Esophagus squamous epithelium (tissue), 5 donors: ENCODE results near the gene ABLIM2. TPM values are rescaled to one million over a fixed set of nuclear protein-coding genes. Genes with fewer than 3 reads are reported as not detected.

Experiments
- DNase-seq: peaks from one replicate; lab custom pipeline; 2025; lab: John Stamatoyannopoulos, UW
- H3K27ac ChIP-seq, 4 donors: fragments of 200-600 bp; sonication (generic); one replicate each; pipeline ENCODE4 v1.5.1; 2016 to 2019; ENCODE audit warnings: mild to moderate bottlenecking in 1 of 4
- H3K27me3 ChIP-seq, 4 donors: fragments of 200-600 bp; sonication (generic); 1 replicate in 3 of 4; 2 replicates in 1 of 4; pipeline versions ENCODE4 v1.5.1 to v1.6.0; 2017 to 2021; ENCODE audit warnings: antibody characterized with exemption in 1 of 4
- H3K36me3 ChIP-seq, 3 donors: fragments of 200-600 bp; sonication (generic); one replicate each; pipeline ENCODE4 v1.5.1; 2016 to 2019
- H3K4me1 ChIP-seq, 3 donors: fragments of 200-600 bp; sonication (generic); one replicate each; pipeline ENCODE4 v1.5.1; 2017 to 2019
- H3K4me3 ChIP-seq, 4 donors: fragments of 200-600 bp; sonication (generic); 1 replicate in 3 of 4; 2 replicates in 1 of 4; pipeline ENCODE4 v1.5.1; 2016 to 2019; ENCODE audit warnings: mild to moderate bottlenecking in 2 of 4, moderate library complexity in 1 of 4
- H3K9me3 ChIP-seq, 3 donors: fragments of 200-600 bp; sonication (generic); one replicate each; pipeline ENCODE4 v1.5.1; 2016 to 2019
- POLR2A ChIP-seq, 4 donors: fragments of 450-650 bp; IDR thresholded peaks; one replicate each; pipeline ENCODE4 v1.6.1; 2017; ENCODE audit warnings: antibody characterized with exemption in 4 of 4, mild to moderate bottlenecking in 4 of 4, moderate library complexity in 3 of 4
- WGBS, 2 donors: methylation state at CpG; one replicate each; pipeline ENCODE4 v1.1.5; 2018; 5-methylcytosine and 5-hydroxymethylcytosine counted together
- intact Hi-C: fragments of 100-400 bp; cut with DNase I; formaldehyde crosslinking; loops from one replicate; pipeline ENCODE4 v1.15.0; 2022
- total RNA-seq, 4 donors: library from RNA; depleted of rRNA; stranded (reverse); fragments of >200 nt; gene quantifications; one replicate each; pipeline ENCODE4 v1.1.0, GENCODE V29; 2016
- TF ChIP-seq, protein P1 (sequence below), 6 experiments: fragments of 450-650 bp in 4 of 6; fragments of 200-600 bp in 2 of 6; sonication (generic) in 2 of 6; IDR thresholded peaks; one replicate each; pipeline ENCODE4 v1.5.1; 2016 to 2019; ENCODE audit warnings: antibody characterized with exemption in 6 of 6, mild to moderate bottlenecking in 4 of 6, moderate library complexity in 4 of 6
- donor health status: DM: yes; HTN: yes; CAD: no.

ABLIM2 gene
- total RNA-seq, 4 donors from 2014 or later, result 13.5 to 26.7 (median 15.7) TPM

DNA sequence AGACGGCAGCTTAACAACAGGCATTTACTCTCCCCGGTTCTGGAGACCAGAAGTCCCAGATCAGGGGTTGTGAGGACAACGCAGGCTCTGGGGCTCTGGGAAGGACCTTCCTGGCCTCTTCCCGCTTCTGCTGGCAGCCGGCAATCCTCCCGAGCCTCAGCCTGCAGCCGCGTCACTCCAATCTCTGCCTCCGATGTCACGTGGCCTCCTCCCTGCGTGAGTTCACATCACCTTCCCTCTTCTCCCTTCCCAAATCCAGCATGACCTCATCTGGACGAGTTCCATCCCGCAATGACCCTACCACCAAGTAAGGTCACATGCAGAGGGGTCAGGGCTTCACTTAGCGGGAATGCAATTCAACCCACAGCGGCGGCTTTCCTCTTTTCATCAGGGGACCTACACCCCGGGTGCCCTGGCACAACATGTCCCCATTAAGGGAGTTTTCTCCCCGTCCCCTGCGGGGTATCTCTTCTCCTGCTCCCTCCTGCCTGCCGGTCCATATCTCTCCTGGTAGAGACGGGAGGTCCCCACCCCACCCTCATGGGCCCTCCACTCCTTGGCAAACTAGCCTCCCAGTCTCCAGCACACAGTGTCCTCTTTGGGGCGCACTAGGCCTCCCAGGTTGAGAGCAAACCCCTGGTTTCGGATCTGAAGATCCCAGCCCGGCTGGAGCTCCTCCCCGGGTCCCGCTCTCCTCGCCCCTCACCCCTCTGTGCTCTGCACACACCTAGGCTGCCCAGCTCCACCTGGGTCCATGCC, 25.5 kb downstream of the ABLIM2 start:
- DNase-seq, result no peak
- H3K36me3 ChIP-seq, result no peaks in the 10 kb centered on the region
- H3K4me3 ChIP-seq, result no peak overlapping the region
- TF ChIP-seq, protein P1, sequence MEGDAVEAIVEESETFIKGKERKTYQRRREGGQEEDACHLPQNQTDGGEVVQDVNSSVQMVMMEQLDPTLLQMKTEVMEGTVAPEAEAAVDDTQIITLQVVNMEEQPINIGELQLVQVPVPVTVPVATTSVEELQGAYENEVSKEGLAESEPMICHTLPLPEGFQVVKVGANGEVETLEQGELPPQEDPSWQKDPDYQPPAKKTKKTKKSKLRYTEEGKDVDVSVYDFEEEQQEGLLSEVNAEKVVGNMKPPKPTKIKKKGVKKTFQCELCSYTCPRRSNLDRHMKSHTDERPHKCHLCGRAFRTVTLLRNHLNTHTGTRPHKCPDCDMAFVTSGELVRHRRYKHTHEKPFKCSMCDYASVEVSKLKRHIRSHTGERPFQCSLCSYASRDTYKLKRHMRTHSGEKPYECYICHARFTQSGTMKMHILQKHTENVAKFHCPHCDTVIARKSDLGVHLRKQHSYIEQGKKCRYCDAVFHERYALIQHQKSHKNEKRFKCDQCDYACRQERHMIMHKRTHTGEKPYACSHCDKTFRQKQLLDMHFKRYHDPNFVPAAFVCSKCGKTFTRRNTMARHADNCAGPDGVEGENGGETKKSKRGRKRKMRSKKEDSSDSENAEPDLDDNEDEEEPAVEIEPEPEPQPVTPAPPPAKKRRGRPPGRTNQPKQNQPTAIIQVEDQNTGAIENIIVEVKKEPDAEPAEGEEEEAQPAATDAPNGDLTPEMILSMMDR (IDR thresholded peaks at IDR 0.05), result no peak
- no peak for TF ChIP-seq POLR2A (IDR thresholded peaks at IDR 0.05)
- no peaks in the 10 kb centered on the region for H3K4me1 ChIP-seq
- no peak overlapping the region for H3K27ac ChIP-seq
- 75 to 76% methylated on average over 14 to 23 of the region's 27 CpGs for WGBS, 2 donors
- no peaks in the 10 kb centered on the region for H3K9me3 ChIP-seq
- intact Hi-C loops, result no loop called here
- no peaks in the 10 kb centered on the region for H3K27me3 ChIP-seq

DNA sequence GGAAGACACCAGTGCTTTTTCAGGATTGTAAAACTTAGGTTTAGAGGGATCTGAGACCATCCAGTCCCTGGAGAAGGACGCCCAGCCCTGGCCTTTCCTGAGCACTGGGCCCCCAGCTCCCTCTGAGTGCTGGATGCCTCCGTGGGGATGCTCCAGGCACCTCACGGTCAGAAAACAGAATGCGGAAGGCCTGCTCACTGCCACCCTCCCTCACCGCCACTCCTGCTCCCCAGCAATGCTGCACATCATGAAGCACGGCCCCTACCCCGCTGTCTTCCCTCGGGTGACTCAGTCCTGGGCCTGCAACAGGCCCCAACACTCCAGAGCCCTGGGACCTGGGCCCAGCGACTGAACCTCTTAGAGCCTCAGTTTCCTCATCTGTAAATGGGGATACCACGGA, 26.2 kb downstream of the ABLIM2 start:
- H3K4me1 ChIP-seq, result no peaks in the 10 kb centered on the region
- H3K36me3 ChIP-seq, result peaks cover 0 to 4% (median 0%) of the 10 kb centered on the region in 3 donors
- no peak overlapping the region for H3K27ac ChIP-seq
- 74 to 75% methylated on average over 6 to 8 of the region's 10 CpGs for WGBS, 2 donors
- H3K27me3 ChIP-seq, result no peaks in the 10 kb centered on the region
- intact Hi-C loops, result no loop called here
- TF ChIP-seq, protein P1 (IDR thresholded peaks at IDR 0.05), result no peak
- no peak for TF ChIP-seq POLR2A (IDR thresholded peaks at IDR 0.05)
- H3K9me3 ChIP-seq, result no peaks in the 10 kb centered on the region
- DNase-seq, result no peak
- no peak overlapping the region for H3K4me3 ChIP-seq

DNA sequence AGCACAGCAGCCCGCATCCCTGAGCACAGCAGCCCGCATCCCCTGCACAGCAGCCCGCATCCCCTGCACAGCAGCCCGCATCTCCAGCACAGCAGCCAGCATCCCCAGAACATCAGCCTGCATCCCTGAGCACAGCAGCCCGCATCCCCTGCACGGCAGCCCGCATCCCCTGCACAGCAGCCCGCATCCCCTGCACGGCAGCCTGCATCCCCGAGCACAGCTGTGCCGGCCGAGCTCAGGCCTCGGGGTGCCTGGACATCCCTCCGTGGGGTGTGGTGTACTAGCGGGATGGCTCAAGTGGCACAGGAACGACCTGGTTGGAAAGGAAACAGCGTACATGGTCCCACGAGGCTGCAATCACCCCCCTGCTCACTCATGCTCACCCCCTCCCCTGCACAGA, 26.8 kb downstream of the ABLIM2 start:
- H3K27me3 ChIP-seq, result no peaks in the 10 kb centered on the region
- whole genome bisulfite sequencing, 2 donors, result 71 to 78% methylated on average over 3 to 11 of the region's 18 CpGs
- TF ChIP-seq, protein P1 (IDR thresholded peaks at IDR 0.05), result no peak
- TF ChIP-seq POLR2A (IDR thresholded peaks at IDR 0.05), result no peak
- H3K36me3 ChIP-seq, result peaks cover 0 to 5% (median 0%) of the 10 kb centered on the region in 3 donors
- no peak for DNase-seq
- H3K4me1 ChIP-seq, result no peaks in the 10 kb centered on the region
- no peaks in the 10 kb centered on the region for H3K9me3 ChIP-seq
- H3K27ac ChIP-seq, result no peak overlapping the region
- intact Hi-C loops, result no loop called here
- H3K4me3 ChIP-seq, result no peak overlapping the region

DNA sequence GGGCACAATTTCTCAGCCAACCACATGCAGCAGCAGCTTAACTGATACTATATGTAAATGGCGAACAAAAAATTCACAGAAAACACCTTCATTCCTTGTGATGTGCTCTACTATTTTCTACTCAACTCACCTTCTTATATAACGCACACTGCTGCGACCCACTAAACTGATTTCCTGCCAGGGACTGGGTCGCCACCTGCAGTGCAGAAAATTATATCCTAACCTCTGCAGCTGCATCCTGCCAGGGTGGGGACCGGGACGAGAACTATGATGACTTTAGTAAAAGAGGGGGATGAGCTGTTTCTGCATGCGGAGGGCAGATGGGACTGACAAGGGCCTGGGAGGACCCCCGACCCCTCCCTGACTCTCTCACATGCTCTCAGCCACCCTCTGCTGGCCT, 27.4 kb downstream of the ABLIM2 start:
- Histone ChIP-seq H3K4me3 (no peak overlapping the region), H3K27me3 (no peaks in the 10 kb centered on the region), H3K4me1 (no peaks in the 10 kb centered on the region), H3K27ac (no peak overlapping the region), H3K36me3 (peaks cover 0 to 5% (median 0%) of the 10 kb centered on the region in 3 donors), H3K9me3 (no peaks in the 10 kb centered on the region)
- intact Hi-C loops, result no loop called here
- TF ChIP-seq POLR2A (IDR thresholded peaks at IDR 0.05), result no peak
- TF ChIP-seq, protein P1 (IDR thresholded peaks at IDR 0.05), result no peak
- WGBS, 2 donors, result 64 to 67% methylated on average over 7 to 8 of the region's 8 CpGs
- no peak for DNase-seq

DNA sequence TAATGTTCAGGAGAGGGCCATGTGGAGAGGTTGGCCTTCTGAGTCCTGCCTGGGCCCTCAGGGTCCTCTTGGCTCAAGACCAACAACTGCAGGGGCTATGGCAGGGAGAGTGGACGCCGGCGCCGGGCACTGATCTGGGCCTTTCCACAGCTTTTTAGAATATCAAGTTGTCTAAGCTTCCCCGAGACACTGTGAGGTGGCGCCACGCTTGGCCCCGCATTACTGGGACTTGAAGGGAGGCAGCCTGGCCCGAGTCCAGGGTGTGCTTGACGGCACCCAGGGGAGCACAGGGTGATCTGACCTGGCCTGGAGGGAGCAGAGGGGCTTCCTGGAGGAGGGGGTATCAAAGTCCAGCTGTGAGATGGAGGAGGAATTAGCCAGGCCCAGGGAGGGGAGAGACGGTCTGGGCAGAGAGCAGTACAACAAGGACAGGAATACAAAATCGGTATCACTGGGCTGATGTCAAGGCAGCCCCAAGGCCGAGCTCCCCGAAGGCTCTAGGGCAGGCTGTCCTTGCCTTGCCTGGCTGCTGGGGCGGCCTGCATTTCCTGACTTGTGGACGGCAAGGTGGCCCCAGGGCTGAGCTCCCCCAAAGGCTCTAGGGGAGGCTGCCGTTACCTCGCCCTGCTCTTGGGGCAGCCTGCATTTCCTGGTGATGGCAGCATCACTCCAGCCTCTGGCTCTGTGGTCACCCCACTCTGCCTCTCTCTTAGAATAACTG, 28.1 kb downstream of the ABLIM2 start:
- intact Hi-C loops, result no loop called here
- TF ChIP-seq, protein P1 (IDR thresholded peaks at IDR 0.05), result no peak
- no peak for TF ChIP-seq POLR2A (IDR thresholded peaks at IDR 0.05)

More for the DNA sequence above, 28.1 kb downstream of the ABLIM2 start:
- H3K36me3 ChIP-seq, result peaks cover 0 to 5% (median 0%) of the 10 kb centered on the region in 3 donors
- WGBS, 2 donors, result 71 to 83% methylated on average over 6 of the region's 18 CpGs
- no peak overlapping the region for H3K4me3 ChIP-seq
- DNase-seq, result no peak
- H3K4me1 ChIP-seq, result no peaks in the 10 kb centered on the region
- H3K27me3 ChIP-seq, result no peaks in the 10 kb centered on the region
- no peaks in the 10 kb centered on the region for H3K9me3 ChIP-seq
- no peak overlapping the region for H3K27ac ChIP-seq
